Ovary (tissue), 3 donors: ENCODE data around the gene LDLRAD4.

Experiments
- CTCF ChIP-seq, 3 donors: fragments of 450-650 bp in 2 of 3; fragments of 200-600 bp in 1 of 3; IDR thresholded peaks; one replicate each; pipeline versions ENCODE4 v1.5.1 to v1.8.0; 2016 to 2022; ENCODE audit warnings: antibody characterized with exemption in 3 of 3, mild to moderate bottlenecking in 1 of 3
- EP300 ChIP-seq: sonication (generic); formaldehyde crosslinking; IDR thresholded peaks from one replicate; pipeline ENCODE4 v1.6.1; 2017; ENCODE audit warnings: antibody characterized with exemption
- POLR2A ChIP-seq: fragments of 450-650 bp; IDR thresholded peaks from one replicate; pipeline ENCODE4 v1.6.1; 2017; ENCODE audit warnings: antibody characterized with exemption, mild to moderate bottlenecking, moderate library complexity
- donor health status: DM: no; HTN: no; CAD: no.

DNA sequence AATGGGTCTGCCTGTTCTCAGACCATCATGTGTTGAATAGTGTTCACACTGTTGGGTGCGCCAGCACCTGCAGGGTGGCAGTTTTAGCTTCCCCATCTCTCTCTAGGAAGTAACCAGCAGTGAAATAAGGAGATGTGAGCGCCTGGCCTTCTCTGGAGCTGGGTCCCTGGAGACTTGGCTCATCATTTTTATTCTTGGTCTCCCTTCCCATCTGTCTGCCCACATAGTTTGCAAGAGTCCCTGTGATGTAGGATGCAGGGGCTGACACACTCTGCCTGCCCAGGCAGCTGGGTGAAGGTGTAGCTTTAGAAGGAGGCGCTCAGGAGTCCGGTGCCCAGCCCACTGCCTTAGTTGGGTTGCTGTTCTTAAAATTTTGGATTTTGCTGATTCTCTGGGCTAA, 172.2 kb downstream of the LDLRAD4 start:
- TF ChIP-seq CTCF (IDR thresholded peaks at IDR 0.05) (no peak), EP300 (no peak), POLR2A (no peak)
